ENCODE results near the gene ZNF410.

Gene ZNF410

DNA sequence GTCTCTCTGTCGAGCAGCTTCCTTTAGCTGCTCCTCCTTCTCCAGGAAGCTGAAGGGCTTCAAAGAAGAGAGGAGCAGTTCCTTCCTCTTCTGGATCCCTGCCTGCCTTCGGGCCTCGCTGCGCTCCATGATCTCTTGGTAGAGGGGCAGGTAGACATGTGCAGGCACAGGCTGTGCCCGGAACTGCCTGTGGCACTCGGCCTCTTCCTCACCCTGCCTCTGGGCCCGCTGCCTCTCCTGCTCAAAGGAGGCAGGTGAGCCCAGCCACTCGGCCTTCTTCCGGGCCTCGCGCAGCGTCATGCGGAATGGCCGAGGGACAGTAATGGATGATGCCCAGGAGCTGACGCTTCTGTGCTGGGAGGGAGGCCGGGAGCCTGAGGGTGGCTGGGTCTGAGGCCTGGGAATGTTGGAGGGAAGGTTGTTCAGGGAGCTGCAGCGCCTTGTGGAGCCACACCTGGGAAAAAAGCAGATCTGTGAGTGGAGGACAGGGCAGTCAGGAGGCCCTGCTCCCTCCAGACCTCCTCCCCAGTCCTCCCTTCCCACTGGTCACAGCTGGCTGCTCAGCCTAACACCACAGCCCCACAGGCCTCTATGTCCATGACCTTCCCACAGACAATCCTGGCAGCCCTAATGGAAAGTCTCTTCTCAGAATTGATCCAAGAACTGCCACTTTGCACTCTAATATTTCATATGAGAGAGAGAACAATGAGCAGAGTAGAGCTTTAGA, 57.9 kb downstream of the ZNF410 start:
- in situ Hi-C loops (cut with MboI; ENCODE audit: low pct_unique_long_range_greater_than_20kb, low sequenced_read_pairs), result no loop called here

DNA sequence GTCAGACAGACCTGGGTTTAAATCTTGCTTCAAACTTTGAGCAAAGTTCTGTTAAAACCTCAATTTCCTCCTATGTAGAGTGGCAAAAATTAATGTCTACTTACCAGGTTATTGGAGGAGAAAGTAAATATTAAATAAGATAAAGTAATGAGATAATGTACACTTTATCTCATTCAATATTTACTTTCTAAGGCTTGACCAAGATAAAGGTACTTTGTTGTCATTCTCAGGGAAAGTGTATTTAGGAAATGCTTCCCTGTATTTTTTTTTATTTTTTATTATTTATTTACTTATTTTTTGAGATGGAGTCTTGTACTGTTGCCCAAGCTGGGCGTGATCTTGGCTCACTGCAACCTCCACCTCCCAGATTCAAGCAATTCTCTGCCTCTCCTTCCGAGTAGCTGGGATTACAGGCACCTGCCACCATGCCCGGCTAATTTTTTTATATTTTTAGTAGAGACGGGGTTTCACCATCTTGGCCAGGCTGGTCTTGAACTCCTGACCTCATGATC, 58.6 kb downstream of the ZNF410 start:
- no peak for DNase-seq
- in situ Hi-C loops (cut with MboI; ENCODE audit: low pct_unique_long_range_greater_than_20kb, low sequenced_read_pairs), result no loop called here

More for the DNA sequence above, 57.9 kb downstream of the ZNF410 start:
- DNase-seq, result no peak

DNA sequence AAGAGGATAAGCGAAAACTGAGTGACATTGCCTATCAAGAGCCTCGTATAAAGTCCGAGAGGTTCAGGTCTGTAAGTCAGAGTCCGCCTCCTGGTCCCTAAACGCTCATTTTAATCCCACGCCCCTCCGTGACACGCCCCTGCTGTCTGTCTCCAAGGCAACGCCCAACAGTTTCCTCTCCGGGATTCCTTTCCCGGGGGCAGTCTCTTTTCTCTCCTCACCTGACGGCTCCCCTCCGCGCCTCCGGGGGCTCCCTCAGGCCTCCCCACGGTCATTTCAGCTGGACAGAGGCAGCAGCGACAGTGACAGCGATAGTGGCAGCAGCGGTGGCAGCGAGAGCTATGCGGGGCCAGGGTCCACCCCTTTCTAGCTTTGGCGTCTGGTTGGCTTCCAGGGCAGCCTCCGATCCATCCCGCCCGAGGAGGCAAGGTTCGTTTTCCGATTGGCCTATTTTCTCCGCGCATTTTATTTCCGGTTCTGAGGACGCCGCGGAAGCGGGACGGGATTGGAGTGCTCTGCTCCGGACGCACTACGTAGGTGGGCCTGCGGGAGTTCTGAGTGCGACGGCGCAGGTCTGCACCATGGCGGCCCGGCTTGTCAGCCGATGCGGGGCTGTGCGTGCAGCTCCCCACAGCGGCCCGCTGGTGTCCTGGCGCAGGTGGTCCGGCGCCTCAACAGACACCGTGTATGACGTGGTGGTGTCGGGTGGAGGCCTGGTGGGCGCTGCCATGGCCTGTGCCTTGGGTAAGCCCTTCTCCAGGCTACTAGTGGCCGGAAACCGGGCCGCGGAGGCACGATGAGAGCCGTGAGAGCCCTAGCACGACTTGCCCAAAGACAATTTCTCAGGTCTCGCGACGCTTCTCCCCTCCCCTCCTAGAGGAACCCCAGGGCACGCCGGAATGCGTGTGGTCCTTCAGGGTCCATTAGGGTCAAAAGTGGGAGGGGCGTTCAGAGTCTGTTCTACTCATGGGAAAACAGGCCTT, 63.4 kb downstream of the ZNF410 start, which contains the start of the genes COQ6 and FAM161B:
TSS of gene COQ6 (plus strand) at position 551 of the 983 bp plus-strand sequence. CDS start at position 582, 31 bp downstream.
TSS of gene FAM161B (minus strand) at position 343 of the 983 bp plus-strand sequence. CDS start at position 275, 68 bp downstream.
- DNase-seq, result peak; percentile 97
- in situ Hi-C loops (cut with MboI; ENCODE audit: low pct_unique_long_range_greater_than_20kb, low sequenced_read_pairs), result no loop called here

DNA sequence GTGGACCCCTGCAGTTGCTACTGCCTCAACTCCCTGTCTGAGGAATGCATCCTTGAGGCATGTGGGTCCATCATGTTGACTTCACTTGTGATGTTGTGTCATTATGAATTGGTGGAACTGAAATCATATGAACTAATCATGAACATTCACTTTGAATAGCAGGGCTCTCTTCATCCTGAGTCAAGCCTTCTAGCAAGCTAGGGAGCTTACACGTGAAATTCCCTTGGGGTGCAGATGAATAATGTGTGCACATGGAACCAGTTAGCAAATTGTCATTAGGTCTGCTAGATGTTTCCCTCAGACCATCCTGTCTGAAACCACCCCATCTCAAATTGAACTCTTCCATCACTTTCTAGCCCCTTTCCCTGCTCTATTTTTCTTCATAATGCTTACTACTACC, 67.1 kb downstream of the ZNF410 start:
- no peak for DNase-seq
- in situ Hi-C loops (cut with MboI; ENCODE audit: low pct_unique_long_range_greater_than_20kb, low sequenced_read_pairs), result no loop called here

DNA sequence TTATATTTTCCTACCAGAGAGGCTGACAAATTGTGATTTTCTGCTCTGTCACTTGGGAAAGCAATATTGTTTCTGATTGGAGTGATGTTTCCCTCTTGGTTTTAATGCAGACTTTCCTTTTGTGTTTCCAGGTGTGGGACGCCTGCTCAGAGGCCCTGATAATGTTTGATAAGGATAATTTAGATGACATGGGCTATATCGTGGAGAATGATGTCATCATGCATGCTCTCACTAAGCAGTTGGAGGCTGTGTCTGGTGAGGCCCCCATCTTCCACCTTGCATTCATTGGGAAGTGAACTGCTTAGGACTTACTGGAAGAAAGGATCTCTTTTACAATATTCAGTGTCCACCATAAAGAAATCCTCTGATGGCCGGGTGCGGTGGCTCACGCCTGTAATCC, 69.0 kb downstream of the ZNF410 start:
- DNase-seq, result no peak
- in situ Hi-C loops (cut with MboI; ENCODE audit: low pct_unique_long_range_greater_than_20kb, low sequenced_read_pairs), result no loop called here

DNA sequence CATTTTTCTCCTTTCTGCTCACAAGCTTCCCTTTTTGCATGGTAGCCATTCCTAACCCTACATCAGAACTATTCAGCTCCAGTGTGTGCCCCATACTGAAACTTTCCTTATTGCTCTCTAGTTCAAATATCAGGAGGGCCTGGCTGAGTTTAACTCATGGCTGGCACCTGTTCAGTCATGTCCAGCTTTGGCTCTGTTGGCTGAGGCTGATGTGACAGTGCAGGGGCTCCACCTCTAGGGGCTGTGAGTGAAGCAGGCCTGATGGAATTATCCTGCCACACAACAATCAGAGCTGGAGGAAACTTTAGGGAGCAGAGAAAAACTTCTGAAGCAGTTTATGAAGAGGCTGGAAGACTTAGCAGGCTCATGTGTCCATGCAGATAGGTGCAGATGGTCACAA, 71.9 kb downstream of the ZNF410 start:
- no peak for DNase-seq
- in situ Hi-C loops (cut with MboI; ENCODE audit: low pct_unique_long_range_greater_than_20kb, low sequenced_read_pairs), result no loop called here

DNA sequence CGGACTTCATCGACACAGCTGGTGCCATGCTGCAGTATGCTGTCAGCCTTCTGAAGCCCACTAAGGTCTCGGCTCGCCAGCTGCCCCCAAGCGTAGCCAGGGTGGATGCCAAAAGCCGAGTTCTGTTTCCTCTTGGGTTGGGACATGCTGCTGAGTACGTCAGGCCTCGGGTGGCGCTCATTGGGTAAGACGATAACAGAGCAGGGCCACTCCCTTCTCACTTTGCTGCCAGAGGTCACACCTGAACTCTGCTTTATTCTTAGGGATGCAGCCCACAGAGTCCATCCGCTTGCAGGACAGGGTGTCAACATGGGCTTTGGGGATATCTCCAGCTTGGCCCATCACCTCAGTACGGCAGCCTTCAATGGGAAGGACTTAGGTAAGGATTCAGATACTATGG, 74.5 kb downstream of the ZNF410 start:
- in situ Hi-C loops (cut with MboI; ENCODE audit: low pct_unique_long_range_greater_than_20kb, low sequenced_read_pairs), result no loop called here
- DNase-seq, result no peak

DNA sequence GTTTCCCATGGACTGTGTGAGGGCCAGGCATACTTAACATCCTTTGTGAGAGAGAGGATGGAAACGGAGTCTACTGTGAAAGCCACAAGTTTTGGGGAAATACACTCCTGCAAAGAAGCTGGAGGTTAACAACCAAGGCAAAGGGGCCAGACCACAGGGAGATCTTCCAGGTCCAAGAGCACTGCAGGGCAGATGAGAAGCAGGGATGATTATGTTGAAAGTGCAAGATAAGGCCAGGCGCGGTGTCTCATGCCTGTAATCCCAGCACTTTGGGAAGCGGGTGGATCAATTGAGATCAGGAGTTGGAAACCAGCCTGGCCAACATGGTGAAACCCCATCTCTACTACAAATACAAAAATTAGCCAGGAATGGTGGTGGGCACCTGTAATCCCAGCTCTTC, 78.6 kb downstream of the ZNF410 start:
- in situ Hi-C loops (cut with MboI; ENCODE audit: low pct_unique_long_range_greater_than_20kb, low sequenced_read_pairs), result no loop called here
- DNase-seq, result no peak

DNA sequence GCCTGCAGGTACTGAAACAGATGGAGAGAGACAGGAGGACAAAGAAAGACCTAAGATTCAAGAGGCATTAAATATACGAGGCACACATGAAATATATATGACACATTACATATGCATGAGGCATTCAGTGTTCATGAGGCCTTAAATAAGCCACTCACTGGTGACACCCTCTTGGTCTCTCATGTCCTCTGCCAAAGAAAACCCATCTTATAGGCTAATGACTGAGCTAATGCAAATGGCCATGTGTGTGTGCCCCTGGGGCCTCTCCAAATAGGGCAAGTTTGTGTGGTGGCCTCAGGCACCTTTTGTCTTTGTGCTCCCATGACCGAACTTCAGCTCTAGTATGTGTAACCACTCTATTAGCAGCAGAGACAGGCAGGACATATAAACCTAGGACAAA, 82.2 kb downstream of the ZNF410 start:
- in situ Hi-C loops (cut with MboI; ENCODE audit: low pct_unique_long_range_greater_than_20kb, low sequenced_read_pairs), result no loop called here
- DNase-seq, result no peak

DNA sequence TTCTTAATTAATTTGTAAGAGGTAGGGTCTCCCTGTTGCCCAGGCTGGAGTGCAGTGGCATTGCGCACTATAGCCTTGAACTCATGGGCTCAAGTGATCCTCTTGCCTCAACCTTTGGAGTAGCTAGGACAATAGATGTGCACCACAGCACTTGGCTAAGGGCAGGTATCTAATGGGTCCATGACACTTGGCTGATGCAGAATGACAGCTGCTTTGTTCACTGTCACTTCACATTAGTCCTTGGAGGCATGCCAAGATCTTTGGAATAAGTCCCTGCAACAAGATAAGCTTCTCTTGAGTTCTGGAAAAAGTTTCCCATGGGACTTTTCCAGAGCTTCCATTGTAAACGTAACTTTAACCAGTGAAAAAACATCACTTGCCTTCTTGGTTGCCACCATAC, 86.8 kb downstream of the ZNF410 start:
- no peak for DNase-seq
- in situ Hi-C loops (cut with MboI; ENCODE audit: low pct_unique_long_range_greater_than_20kb, low sequenced_read_pairs), result no loop called here

DNA sequence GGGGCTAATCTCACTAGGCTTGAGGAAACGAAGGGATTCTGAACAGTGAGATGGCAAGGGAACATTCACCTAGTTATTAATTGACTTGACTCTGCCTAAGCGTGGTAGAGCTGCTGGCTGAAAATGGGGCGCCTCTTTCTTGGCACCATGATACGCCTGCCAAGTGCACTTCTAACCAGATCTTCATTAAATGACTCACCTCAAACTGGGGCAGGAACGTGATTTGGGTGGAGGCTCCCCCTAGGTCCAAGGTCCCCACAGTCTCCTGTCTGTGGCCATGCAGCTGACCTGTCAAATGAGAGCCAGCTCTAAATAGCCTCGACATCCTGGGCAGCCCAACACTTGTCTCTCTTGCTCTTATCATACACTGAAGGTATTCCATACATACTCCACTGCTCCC, 89.5 kb downstream of the ZNF410 start:
- DNase-seq, result no peak
- in situ Hi-C loops (cut with MboI; ENCODE audit: low pct_unique_long_range_greater_than_20kb, low sequenced_read_pairs), result no loop called here

DNA sequence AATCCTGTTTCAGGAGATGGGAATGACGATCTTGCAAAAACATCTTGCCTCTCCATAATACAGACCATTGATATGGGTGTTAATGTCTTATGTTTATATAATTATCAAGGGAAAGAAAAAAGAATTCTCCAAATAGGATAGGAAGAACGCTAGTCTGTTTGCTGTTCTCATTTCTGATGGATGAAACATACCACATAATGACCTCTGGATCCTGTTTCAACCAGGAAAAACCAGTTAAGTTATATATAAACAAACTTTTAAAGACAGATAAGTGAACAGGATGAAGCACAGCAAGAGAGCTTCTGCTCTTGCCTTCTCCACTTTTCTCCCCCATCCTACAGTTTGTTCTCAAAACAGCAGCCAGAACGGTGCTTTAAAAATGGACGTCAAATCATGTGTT, 91.2 kb downstream of the ZNF410 start:
- DNase-seq, result no peak
- in situ Hi-C loops (cut with MboI; ENCODE audit: low pct_unique_long_range_greater_than_20kb, low sequenced_read_pairs), result no loop called here
